CD4-positive, alpha-beta T cell treated with Interferon alpha-2 for 1 hour (primary cell): Measurements from ENCODE around the gene IGF1.
A peak's percentile ranks its signal among the peaks of the same experiment; 100 is the strongest.

Source experiments
- DNase-seq, 2 donors: peaks; one replicate each; pipeline ENCODE4 v3.0.0-alpha.2; 2020 to 2022

IGF1 gene

GRCh38 chr12:102496591-102496990 lies 16.2 kb upstream of the IGF1 start:
- DNase-seq, result no peak

DNA sequence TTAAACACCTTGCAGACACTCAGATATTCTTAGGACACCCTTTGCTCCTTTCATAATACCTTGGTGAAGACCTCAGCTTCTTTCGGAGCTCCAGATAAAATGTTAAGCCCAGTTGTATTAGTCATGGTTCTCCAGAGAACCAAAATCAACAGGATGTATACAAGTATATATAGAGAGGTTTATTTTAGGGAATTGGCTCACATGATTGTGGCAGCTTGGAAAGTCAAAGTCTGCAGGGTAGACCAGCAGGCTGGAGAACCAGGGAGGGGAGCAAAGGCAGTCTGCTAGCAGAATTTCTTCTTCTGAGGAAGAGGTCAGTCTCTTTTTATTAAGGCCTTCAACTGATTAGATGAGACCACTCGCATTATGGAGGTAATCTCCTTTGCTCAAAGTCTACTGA lies 6.9 kb upstream of the IGF1 start:
- DNase-seq, result no peak

GRCh38 chr12:102486153-102486552 lies 5.8 kb upstream of the IGF1 start:
- DNase-seq, result no peak

- DNase-seq, result peak; percentile 54 to 57
Observed at GRCh38 chr12:102484428-102484958, 4.1 kb upstream of the IGF1 start.

DNA sequence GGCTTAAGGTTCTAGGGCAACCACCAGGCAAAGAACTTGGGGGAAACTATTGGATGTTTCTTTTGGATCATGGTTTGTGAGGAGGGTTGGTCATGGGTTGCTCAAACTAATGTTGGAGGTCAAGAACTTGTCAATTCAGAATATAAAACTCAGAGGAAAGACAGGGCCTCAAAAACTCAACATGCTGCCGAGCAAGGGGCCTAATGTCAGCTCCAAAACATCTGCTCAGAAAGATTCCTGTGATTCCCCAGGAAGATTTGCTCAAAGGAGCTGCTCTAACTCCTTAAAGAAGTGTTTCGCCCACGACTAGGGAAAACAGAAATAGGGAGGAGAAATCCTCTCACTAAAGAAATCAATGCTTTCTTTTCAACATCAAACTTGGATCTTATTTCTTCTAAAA lies 3.7 kb upstream of the IGF1 start:
- no peak for DNase-seq

DNA sequence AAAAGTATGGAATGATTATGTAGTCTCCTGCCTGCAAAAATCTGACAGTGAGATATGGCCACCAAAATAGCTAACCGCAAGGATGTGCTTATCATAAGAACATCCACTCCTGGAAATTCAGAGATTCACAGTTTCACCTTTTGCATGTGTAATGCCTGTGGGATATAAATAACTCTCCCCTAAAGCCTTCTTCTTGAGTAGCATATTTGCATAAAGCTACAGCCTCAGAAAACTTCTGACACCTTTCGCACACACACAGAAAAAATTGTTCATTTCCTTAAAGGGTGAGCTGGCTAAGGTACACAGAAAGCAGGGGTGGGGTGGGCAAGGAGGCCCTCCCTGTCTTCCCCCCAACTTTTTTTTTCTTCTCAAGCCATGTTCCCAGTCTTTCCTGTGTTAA lies 3.1 kb upstream of the IGF1 start:
- DNase-seq, result no peak

- no peak for DNase-seq
Observed at GRCh38 chr12:102481705-102482425, 1.5 kb upstream of the IGF1 start.

GRCh38 chr12:102479939-102480338 lies 424 bp downstream of the IGF1 start:
- DNase-seq, result no peak

GRCh38 chr12:102479099-102479885 lies 1.1 kb downstream of the IGF1 start:
- DNase-seq, result no peak

DNA sequence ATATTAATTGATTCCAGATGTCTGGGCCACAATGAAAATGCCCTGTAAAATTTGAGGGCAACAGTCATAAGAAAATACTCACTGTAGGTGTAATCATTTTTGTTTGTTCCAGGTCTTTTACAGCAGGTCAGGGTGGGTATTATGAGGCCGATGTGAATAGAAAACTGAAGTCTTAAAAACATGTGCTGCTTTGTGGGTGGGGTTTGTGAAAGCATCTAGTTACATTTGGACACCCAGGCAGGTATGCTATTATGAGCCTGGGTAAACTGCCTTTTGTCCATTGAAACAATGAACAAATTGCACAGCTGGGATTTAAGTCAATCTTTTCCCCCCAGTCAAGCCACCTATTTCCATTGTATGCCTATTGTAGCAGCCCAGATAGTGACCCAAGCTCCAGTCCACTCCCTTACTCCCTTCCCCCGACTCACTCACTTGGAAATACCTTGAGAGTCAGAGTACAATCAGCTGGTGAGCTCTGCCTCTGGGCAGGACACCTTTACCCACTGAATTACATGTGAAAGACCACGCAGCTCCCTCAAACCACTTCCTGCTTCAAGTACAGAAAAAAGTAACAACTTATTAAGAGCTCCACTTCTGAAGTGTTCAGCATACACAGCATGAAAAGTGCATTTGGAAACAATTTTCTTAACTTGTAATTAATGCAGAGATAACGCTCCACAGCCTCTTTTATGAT lies 1.8 kb downstream of the IGF1 start:
- peak; percentile 9 to 46 for DNase-seq

- no peak for DNase-seq
Observed at GRCh38 chr12:102475355-102475754, 5.0 kb downstream of the IGF1 start.

DNA sequence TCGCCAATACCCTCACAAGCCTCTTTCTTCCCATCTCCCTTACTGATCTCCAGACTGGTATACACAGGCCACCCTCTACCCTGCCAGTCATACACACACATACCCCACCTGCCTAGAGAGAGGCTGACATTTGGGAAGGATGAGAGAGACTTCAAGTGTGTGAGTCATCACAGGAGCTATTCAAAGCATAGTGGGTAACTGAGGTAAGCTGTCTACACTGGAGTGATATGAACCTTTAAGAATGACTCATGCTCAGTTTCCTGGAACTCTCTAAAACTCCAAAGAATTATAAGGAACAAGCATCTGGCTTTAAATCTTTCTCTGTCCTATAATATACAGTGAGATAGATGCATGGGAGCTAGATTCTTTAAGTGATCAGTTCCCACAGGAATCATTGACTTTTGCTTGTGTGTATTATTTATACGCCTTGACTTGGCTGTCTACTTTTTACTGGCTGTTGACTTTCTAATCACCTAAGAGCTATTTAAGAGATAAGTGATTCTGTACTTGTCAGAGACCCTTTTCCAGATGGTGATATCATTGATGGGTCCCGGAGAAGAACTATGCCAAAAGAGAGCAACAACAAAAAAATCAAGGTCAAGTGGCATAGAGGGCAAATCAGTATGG lies 5.8 kb downstream of the IGF1 start:
- DNase-seq, result no peak

DNA sequence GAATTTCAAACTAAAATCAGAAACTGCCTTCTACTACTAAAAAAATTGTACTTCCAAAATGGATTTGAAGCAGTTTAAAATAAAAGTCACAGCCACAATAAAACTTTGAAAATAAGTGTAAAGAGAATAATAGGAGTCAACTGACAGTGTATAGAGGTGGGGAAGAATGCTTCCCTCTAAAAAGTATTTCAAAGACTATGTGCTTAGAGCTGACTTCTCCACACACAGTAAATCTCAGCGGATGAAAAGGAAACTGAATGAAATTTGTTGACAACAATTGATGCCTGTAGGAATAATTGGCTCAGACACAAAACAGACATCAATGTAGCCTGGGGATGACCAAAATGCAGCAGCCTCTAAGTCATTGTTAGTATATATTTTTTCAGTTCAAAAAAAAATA lies 7.9 kb downstream of the IGF1 start:
- DNase-seq, result no peak

DNA sequence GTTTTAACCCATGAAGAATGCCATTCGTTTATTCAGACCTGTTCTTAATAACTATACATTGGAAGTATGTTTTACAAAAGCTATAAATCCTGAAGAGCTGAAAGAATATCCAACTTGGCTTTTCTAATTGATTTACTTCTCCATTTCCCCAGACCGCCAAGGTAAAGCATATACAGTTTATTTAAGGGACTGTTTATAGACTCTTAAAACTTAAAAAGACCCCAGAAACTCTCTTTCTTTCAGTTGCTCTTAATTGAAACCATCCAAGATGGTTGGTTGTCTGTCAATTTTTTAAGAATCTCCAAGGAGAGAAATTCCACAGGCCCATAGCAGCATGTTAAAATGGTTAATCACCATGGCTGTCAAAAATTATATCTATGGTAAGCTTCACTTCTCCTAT lies 8.8 kb downstream of the IGF1 start:
- no peak for DNase-seq

- DNase-seq, result no peak
Observed at GRCh38 chr12:102470945-102471344, 9.4 kb downstream of the IGF1 start.

DNA sequence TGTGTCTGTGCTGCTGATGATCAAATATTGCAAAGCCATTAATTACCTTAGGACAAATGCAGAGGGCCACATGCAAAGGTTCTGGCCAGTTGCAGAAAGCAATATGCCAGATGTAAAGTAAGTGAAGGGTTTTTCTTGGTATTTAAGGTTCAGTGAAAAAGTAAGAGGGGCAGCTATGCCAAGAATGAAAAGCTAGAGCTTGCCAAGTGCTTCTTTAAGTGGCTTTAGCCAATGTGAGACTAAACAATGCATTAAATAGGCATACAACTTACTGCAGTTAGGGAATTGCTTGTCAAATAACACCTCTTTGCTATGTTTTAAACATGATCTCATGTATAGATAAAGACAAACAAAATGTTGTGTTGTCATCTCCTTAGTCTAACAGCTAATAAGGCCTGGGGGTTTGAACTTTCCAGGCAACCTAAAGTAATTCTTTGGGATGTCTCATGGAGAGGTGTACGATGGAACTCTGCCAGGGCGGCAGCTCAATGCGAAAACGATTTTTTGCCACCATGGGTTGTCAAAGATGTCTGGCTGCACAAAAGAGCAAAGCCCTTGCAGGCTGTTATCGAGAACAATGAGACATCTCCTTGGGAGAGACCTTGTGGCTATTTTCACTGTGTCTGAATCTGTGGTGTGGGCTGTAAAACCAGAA lies 12.0 kb downstream of the IGF1 start:
- no peak for DNase-seq

- DNase-seq, result no peak
Observed at GRCh38 chr12:102465762-102466560, 14.4 kb downstream of the IGF1 start.

- DNase-seq, result no peak
Observed at GRCh38 chr12:102463659-102464249, 16.6 kb downstream of the IGF1 start.

DNA sequence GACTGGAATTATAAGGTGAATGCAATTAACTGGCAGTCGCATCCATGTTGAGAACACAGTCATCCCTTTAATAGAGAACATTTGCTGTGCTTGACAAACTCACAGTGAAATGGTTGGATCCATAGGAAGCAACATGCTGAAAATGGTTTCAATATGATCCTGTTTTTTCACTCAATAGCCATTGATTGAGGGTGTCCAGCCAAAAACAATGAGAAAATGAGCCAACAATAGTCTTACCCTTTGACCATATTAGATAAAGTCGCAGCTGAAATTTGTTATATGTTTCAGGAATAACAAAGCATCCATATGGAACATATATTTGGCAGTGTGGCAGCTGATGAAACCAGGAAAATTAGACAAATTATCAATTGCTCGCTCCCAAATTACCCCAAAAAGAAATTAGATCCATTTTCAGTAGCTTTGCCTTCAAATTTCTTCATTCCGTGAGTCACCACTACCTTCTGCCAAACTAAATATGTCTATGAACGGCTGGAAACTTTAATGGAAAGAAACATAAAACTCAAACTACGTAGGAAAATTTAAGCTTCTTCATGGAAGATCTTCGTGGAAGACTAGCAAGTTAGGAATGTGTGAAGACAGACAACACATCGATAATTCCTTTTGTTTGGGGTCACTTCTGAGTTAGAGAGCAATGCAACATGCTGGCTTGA lies 17.4 kb downstream of the IGF1 start:
- DNase-seq, result no peak

DNA sequence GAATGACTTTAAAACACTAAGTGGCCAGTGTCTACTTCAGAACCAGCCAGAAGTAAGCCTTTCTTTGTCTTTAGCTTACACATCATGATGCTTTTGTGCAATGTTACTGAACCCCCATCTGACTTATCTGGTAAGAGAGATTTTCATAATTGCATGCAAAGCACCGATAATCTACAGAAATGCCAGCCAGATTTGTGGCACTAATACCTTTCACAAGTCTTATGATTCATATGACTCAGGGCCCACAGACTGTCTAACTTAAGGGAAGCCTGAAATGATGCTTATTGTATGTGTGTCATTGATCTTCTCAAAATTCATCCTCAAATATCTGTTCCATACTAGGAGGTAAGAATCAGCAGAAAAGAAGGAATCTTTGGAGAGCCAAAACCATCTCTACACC lies 18.0 kb downstream of the IGF1 start:
- no peak for DNase-seq

DNA sequence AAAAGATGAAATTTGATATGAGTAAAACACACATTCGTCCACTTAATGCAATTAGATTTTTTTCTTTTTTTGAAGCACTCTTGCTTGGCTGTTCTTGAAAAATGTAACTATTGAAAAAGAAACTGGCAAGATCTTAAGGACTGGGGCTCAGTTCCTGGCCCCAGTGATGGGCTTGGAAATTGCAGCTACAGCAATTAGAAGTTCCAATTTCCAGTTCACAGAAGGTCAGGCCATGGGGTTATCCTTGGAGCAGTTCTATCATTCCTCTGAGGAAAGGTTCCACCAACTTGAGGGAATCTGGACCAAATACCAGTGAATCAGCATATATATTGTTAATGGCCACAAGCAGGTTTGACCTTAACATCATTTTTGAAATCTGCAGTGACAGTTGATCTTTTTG lies 18.9 kb downstream of the IGF1 start:
- DNase-seq, result no peak
